K562 (cell line): ENCODE measurements around the gene MRPL27. TPM values are rescaled to one million over a fixed set of nuclear protein-coding genes. Genes with fewer than 3 reads are reported as not detected.

Experiments used
- CREB3L1 ChIP-seq: fragments of 450-650 bp; IDR thresholded peaks from 2 replicates; pipeline ENCODE4 v1.6.1; 2014; ENCODE audit warnings: low read depth, mild to moderate bottlenecking, moderate library complexity, borderline replicate concordance
- DNMT1 ChIP-seq: fragments of 450-650 bp; IDR thresholded peaks from 2 replicates; pipeline ENCODE4 v1.6.1; 2016; ENCODE audit warnings: antibody characterized with exemption, mild to moderate bottlenecking
- ERF ChIP-seq: fragments of 450-650 bp; formaldehyde crosslinking; IDR thresholded peaks from 2 replicates; pipeline ENCODE4 v1.4.0; 2020; ENCODE audit warnings: mild to moderate bottlenecking, mixed read lengths
- EZH2 ChIP-seq: IDR thresholded peaks from 2 replicates; pipeline ENCODE4 v1.6.1; 2012; ENCODE audit warnings: low read depth, mild to moderate bottlenecking, inconsistent platforms, low read length, borderline replicate concordance
- GMEB1 ChIP-seq: fragments of 250-450 bp; sonication (Bioruptor Pico); IDR thresholded peaks from 2 replicates; pipeline ENCODE4 v1.4.0; 2020; ENCODE audit warnings: mild to moderate bottlenecking
- KAT8 ChIP-seq: fragments of 450-650 bp; IDR thresholded peaks from 2 replicates; pipeline ENCODE4 v1.6.1; 2016; ENCODE audit warnings: low read depth, mild to moderate bottlenecking
- L3MBTL2 ChIP-seq: fragments of 450-650 bp; IDR thresholded peaks from 2 replicates; pipeline ENCODE4 v1.6.1; 2016; ENCODE audit warnings: mild to moderate bottlenecking, moderate library complexity
- MYC ChIP-seq, 2 experiments: fragments of 250-450 bp in 1 of 2; sonication (Bioruptor Pico) in 1 of 2; IDR thresholded peaks; 2 replicates each; pipeline versions ENCODE4 v1.5.1 to v1.6.1; 2012 to 2021; ENCODE audit warnings: low read depth in 2 of 2, borderline replicate concordance in 1 of 2, improper control_type of control experiment in 1 of 2, low read length in 1 of 2, mild to moderate bottlenecking in 1 of 2, moderate library complexity in 1 of 2
- NFATC3 ChIP-seq: fragments of 450-650 bp; IDR thresholded peaks from 2 replicates; pipeline ENCODE4 v1.6.1; 2017; ENCODE audit warnings: mild to moderate bottlenecking
- NR4A1 ChIP-seq, 2 experiments: fragments of 250-450 bp in 1 of 2; fragments of 450-650 bp in 1 of 2; sonication (Bioruptor Pico) in 1 of 2; IDR thresholded peaks; 2 replicates each; pipeline versions ENCODE4 v1.4.0 to v1.6.1; 2016 to 2020; ENCODE audit warnings: mild to moderate bottlenecking in 2 of 2, missing compliant biosample characterization in 1 of 2, missing genetic modification characterization in 1 of 2, moderate library complexity in 1 of 2
- POLR2B ChIP-seq: fragments of 450-650 bp; IDR thresholded peaks from 2 replicates; pipeline ENCODE4 v1.6.1; 2018; ENCODE audit warnings: low read depth; ENCODE audit not compliant: partially characterized antibody
- RBFOX2 ChIP-seq: fragments of 200-400 bp; formaldehyde crosslinking; IDR thresholded peaks from 2 replicates; pipeline ENCODE4 v1.6.1; 2017; ENCODE audit warnings: low read depth, mild to moderate bottlenecking, low read length, moderate library complexity
- SPI1 ChIP-seq: IDR thresholded peaks from 2 replicates; pipeline ENCODE4 v1.6.1; 2011; ENCODE audit warnings: low read depth, low read length, control low read depth, borderline replicate concordance
- TAF9B ChIP-seq: fragments of 450-650 bp; IDR thresholded peaks from 2 replicates; pipeline ENCODE4 v1.6.1; 2018; ENCODE audit warnings: mild to moderate bottlenecking; ENCODE audit not compliant: partially characterized antibody
- TARDBP ChIP-seq: fragments of 450-650 bp; IDR thresholded peaks from 2 replicates; pipeline ENCODE4 v1.6.1; 2016
- XRCC5 ChIP-seq: fragments of 200-400 bp; formaldehyde crosslinking; IDR thresholded peaks from 2 replicates; pipeline ENCODE4 v1.6.1; 2017; ENCODE audit warnings: low read depth, mild to moderate bottlenecking, low read length
- ZBED1 ChIP-seq: IDR thresholded peaks from 2 replicates; pipeline ENCODE4 v1.6.1; 2014
- ZBTB2 ChIP-seq: fragments of 450-650 bp; IDR thresholded peaks from 2 replicates; pipeline ENCODE4 v1.6.1; 2016; ENCODE audit warnings: antibody characterized with exemption
- ZBTB8A ChIP-seq: fragments of 450-650 bp; IDR thresholded peaks from 2 replicates; pipeline ENCODE4 v1.6.1; 2018; ENCODE audit warnings: mild to moderate bottlenecking, moderate library complexity; ENCODE audit not compliant: partially characterized antibody
- ZFP91 ChIP-seq: sonication (generic); formaldehyde crosslinking; IDR thresholded peaks from 2 replicates; pipeline ENCODE4 v1.8.0; 2022; ENCODE audit warnings: mild to moderate bottlenecking, missing genetic modification reagents
- ZNF133 ChIP-seq: fragments of 250-450 bp; sonication (Bioruptor Pico); IDR thresholded peaks from 2 replicates; pipeline ENCODE4 v1.4.0; 2020; ENCODE audit warnings: mild to moderate bottlenecking
- ZNF668 ChIP-seq: fragments of 250-450 bp; sonication (Bioruptor Pico); IDR thresholded peaks from 2 replicates; pipeline ENCODE4 v1.8.0; 2022; ENCODE audit warnings: mild to moderate bottlenecking, inconsistent platforms
- ZNF79 ChIP-seq: fragments of 250-450 bp; sonication (Bioruptor Pico); IDR thresholded peaks from 2 replicates; pipeline ENCODE4 v1.4.0; 2020; ENCODE audit warnings: low read depth, mild to moderate bottlenecking, moderate library complexity
- polyA plus RNA-seq, 8 experiments: library from polyadenylated mRNA; depleted of rRNA in 4 of 8; stranded (reverse) in 5 of 8; unstranded in 3 of 8; fragments of >200 nt; fragmentation: Nextera tagmentation in 2 of 8; fragmentation: Illumina TruSeq in 1 of 8; extraction: Ambion mirVana in 2 of 8; extraction: Trizol in 1 of 8; gene quantifications; 2 replicates each; pipeline versions ENCODE4 v1.2.1 to v1.2.3, GENCODE V29; 2011 to 2014; ENCODE audit warnings: inconsistent platforms in 1 of 8, missing spikeins in 1 of 8
- total RNA-seq, 7 experiments: library from RNA; depleted of rRNA in 6 of 7; stranded (reverse); fragments of >200 nt in 6 of 7; fragmentation: Illumina TruSeq in 2 of 7; extraction: Trizol in 2 of 7; gene quantifications; 2 replicates each; pipeline versions ENCODE4 v1.2.1 to v1.2.3, GENCODE V29; 2011 to 2021; ENCODE audit warnings: low replicate concordance in 1 of 7

The MRPL27 gene
- total and polyA plus RNA-seq, 9 of the 15 experiments (the other 6 are each of a cell fraction or from before 2014, with no cell fraction given), result 96.3 to 401 (median 142) TPM

DNA sequence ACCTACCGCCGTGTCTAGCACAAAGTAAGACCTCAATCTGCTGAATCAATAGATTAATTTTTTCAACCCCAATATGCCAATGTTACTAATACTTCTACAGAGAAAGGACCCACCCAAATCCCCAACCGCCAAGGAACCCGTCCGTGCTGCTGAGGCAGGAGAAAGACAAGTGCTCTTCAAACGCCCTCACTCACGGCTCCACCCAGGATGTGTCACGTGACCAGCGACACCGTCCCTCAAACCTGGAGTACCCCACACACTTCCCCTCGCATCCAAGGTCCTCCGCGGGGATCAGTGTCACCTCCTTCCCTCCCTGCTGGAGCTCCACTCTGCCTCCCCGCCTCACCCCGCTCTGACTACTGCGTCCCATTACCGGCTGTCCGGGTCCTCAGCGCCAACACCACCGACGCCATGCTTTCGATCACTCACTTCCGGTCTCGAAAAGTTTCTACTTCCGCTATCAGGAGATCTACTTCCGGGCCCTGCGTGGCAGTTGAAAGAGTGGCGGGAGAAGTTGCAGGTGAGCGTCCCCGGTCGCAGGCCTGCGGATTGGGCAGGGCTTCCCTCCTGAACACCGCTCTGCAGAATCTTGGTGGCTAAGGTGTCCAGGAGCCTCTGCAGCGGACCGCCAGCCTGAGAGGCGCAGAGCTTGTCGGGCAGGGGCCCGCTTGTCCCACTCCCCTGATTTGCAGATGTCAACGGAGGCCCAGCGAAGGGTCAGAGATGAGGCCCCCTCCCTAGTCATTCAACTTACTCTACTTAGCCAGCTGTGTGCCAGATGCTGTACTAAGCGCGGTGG is at the start of gene MRPL27, which contains the start of gene EME1 (continued):
- TF ChIP-seq ZNF133 (CRISPR knock-in tag), result no peak
- no peak for TF ChIP-seq ZNF668 (CRISPR knock-in tag)
- TF ChIP-seq NR4A1 (CRISPR knock-in tag; IDR thresholded peaks at IDR 0.05), result peak; percentile 82; the same call in 1 of the 2 replicates
- TF ChIP-seq NR4A1 (tag; IDR thresholded peaks at IDR 0.05), result peak; percentile 68; the same call in 1 of the 2 replicates
- no peak for TF ChIP-seq KAT8
- no peak for TF ChIP-seq EZH2
- no peak for TF ChIP-seq TARDBP
- TF ChIP-seq NFATC3, result no peak
- TF ChIP-seq RBFOX2, result peak; percentile 97
- no peak for TF ChIP-seq ZFP91 (CRISPR knock-in tag)
- TF ChIP-seq GMEB1 (CRISPR knock-in tag), result peak; percentile 65
- peak; percentile 99 for TF ChIP-seq CREB3L1
- TF ChIP-seq XRCC5, result no peak; the same call in 1 of the 2 replicates
- TF ChIP-seq ZNF79, result no peak
- TF ChIP-seq ERF, result no peak
- peak; percentile 98 for TF ChIP-seq MYC (IDR thresholded peaks at IDR 0.05; ENCODE audit: low read depth, low read length)
- TF ChIP-seq MYC (CRISPR knock-in tag; IDR thresholded peaks at IDR 0.05; ENCODE audit: borderline replicate concordance, low read depth), result peak; percentile 78; the same call in 1 of the 2 replicates
- TF ChIP-seq SPI1, result peak; percentile 55; the same call in 1 of the 2 replicates
- TF ChIP-seq DNMT1, result no peak
- TF ChIP-seq ZBTB8A, result no peak
- peak; percentile 71; the same call in 1 of the 2 replicates for TF ChIP-seq ZBTB2
- peak; percentile 97 for TF ChIP-seq TAF9B
- no peak for TF ChIP-seq ZBED1
- peak; percentile 97 for TF ChIP-seq POLR2B
- TF ChIP-seq L3MBTL2, result peak; percentile 79
